NCI-H526 treated with DMSO at 0.1 percent for 48 hours (cell line): ENCODE data around the gene NOP10.
A peak's percentile ranks its signal among the peaks of the same experiment; 100 is the strongest.

Source experiments
- DNase-seq: peaks from one replicate; lab custom pipeline; 2025; lab: John Stamatoyannopoulos, UW

Gene NOP10

DNA sequence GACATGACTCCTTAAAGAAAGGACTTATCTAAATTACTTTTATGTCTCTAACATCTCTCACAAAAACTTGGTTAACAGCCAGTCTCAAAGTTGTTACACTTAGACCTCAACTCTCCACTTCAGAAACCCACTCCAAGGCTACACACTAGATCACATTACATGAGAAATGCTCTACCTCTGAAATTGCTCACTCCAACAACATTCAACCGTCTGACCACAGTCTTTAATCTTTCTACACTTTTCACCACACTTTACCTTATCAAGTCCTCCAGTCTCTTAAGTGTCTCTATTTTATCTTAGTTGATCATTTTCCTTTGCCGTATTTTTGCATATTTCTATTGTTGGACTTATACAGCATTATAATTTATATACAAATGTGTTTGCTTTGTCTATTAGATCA is 11.1 kb downstream of the NOP10 start:
- DNase-seq, result no peak

- no peak for DNase-seq
Measured at GRCh38 chr15:34330279-34330678, 12.7 kb downstream of the NOP10 start.

DNA sequence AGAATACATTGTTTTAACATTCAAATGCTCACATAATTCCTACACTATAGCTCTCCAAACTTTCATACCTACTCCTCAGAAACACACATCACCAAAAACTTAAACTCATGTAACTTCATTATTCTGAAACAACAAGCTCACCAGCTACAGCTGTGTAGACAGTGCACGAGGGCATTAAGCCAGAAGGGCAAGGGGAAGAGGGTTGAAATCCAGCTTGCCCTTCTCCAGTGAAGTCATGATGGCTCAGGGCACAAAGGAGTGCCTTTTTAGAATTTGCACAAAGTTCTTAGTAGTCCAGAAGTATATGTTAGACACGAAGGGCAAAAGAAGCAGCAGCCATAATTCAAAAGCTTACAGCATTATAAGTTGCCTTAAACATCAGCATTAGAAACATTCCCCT is 13.9 kb downstream of the NOP10 start:
- DNase-seq, result no peak

GRCh38 chr15:34327906-34328305 is 15.0 kb downstream of the NOP10 start:
- no peak for DNase-seq

- DNase-seq, result no peak
Measured at GRCh38 chr15:34325368-34325767, 17.6 kb downstream of the NOP10 start.

DNA sequence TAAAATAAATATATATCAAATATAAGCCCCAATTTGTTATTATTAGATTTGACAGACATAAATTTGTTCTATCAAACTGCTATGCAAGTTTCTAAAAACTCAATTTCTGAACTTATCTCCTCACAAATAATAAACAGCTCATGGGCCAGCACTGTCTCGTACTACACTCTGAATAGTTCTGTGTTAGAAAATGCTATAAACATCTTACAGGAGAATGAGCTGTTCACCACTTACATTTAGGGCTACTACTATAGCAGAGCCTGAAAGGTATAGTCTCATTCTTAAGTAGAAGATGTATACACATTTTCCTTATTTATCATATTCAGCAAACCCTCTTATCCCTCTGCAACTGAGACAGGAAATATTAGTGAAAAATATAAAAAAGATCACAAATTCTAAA is 18.0 kb downstream of the NOP10 start:
- no peak for DNase-seq

- DNase-seq, result no peak
Measured at GRCh38 chr15:34323217-34323616, 19.7 kb downstream of the NOP10 start.

DNA sequence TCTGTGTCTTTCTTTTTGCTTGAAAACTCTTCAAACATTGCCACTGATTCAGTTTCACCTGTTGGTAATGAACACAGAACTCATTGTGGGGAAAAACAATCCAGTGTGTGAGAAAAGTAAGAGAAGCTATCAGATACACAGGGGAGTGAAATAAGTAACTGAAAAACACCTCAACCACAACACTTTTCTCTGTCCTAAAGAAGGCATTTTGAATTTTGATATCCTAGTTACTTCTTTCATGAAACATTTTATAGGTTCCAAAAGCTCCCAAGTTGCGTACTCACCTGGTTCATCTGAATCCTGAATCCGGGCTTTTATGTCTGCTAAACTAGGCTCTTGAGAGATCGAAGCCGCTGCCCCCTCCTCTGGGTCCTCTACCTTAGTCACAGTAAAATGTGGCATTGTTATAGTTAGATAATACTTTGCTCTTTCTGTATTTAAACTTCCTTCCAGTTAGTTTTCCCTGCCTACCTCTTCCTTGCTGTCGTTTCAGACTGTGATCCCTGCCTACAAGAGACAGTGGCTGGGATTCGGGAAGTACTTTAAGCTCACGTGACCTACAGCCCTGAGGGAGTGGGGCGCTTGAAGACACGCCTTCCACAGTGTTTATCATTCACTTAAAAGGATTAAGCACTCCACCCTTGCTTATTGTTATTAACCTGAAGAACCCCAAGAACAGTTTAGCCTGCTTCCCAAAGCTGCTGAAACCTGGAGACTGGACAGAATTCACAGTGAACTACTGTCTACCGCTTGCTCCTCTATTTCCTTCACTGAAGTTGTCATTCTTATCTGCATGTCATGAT is 24.5 kb downstream of the NOP10 start:
- peak; percentile 47 for DNase-seq

DNA sequence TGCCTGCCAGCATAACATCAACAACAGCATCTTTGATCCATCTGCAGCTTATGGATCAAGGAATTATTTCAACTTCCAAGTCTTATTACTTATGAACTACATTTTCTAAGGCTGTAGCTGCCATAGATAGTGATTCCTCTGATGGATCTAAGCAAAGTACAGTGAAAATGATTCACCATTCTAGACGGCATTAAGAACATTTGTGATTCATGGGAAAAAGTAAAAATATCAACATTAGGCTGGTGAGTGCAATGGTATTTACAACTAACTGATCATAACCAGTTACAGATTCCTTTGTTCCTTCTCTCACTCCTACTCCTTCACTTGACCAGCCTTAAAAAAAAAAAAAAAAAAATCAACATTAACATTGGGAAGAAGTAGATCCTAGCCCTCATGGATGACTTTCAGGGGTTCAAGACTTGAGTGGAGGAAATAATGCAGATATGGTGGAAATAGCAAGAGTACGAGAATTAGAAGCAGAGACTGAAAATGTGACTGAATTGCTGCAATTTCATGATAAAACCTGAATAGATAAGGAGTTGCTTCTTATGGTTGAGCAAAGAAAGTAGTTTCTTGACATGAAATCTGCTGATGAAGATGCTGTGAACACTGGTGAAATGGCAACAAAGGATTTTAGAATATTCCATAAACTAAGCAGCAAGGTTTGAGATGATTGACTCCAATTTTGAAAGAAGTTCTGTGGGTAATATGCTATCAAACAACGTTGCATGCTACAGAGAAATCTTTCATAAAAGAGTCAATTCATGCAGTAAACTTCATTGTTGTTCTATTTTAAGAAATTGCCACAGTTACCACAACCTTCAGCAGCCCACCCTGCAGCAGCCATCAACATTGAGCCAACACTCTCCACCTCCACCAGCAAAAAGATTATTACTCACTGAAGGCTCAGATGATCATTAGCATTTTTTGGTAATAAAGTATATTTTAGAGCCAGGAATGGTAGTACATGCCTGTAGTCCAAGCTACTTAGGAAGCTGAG is 28.1 kb downstream of the NOP10 start:
- no peak for DNase-seq

- DNase-seq, result no peak
Measured at GRCh38 chr15:34311563-34311962, 31.4 kb downstream of the NOP10 start.

DNA sequence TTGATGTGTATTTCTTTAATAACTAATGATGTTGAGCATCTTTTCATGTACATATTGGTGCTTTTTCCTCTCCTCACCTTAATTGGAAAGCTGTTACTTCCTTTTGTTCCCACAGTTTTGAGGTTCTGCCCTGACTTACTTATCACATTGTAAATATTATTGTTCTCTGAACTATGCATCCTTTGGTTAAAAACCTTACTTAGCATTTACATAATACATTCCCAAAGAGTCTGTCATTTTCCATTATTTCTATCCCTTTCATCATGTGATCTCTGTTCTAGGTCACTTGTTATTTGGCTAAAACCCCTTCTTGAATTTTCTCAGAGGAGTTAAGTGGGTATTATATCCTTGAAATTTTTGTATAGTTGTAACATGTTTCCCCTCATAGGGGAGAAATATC is 38.3 kb downstream of the NOP10 start:
- DNase-seq, result no peak

GRCh38 chr15:34301058-34301457 is 41.9 kb downstream of the NOP10 start:
- no peak for DNase-seq

GRCh38 chr15:34297059-34297458 is 45.9 kb downstream of the NOP10 start:
- no peak for DNase-seq

DNA sequence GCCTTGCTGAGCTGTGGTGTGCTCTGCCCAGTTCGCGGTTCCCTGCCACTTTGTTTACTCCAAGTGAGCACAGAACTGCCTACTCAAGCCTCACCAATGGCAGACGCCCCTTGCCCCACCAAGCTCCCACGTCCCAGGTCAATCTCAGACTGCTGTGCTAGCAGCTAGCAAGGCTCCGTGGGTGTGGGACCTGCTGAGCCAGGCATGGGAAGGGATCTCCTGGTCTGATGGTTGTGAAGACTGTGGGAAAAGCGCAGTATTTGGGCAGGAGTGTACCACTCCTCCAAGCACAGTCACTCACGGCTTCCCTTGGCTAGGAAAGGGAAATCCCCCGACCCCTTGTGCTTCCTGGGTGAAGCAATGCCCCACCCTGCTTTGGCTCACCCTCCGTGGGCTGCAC is 50.3 kb downstream of the NOP10 start:
- DNase-seq, result no peak
